ENCODE measurements around the gene GNG11.

The GNG11 gene

DNA sequence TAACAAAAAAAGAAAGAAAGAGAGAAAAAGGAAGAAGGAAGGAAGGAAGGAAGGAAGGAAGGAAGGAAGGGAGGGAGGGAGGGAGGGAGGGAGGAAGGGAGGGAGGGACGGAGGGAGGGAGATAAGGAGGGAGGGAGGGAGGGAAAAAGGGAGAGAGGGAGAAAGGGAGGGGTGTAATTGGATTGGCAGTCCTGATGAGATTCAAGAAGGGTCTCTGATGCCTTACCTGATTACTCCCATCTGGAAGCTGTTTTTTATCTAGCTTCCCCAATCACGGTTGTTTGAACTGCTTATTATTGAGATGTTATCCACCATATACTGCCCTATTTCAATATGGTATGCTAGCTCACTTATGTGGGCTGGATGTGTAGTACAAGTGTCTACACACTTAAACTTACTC lies 27.3 kb downstream of the GNG11 start:
- Histone ChIP-seq H3K36me3 (ENCODE audit: control insufficient read depth in 2 of 2, insufficient read depth in 2 of 2, low read length in 2 of 2) (no peaks in the 10 kb centered on the region), H3K9me3 (ENCODE audit: control insufficient read depth in 2 of 2, low read length in 2 of 2) (no peaks in the 10 kb centered on the region), H3K27me3 (ENCODE audit: control insufficient read depth in 1 of 2, insufficient read depth in 2 of 2, low read length in 2 of 2) (no peaks in the 10 kb centered on the region), H3K27ac (ENCODE audit: low read length) (no peak overlapping the region), H3K9ac (ENCODE audit: low read length in 2 of 2) (no peak overlapping the region), H3K4me3 (ENCODE audit: low read length in 2 of 2) (no peak overlapping the region), H3K4me1 (ENCODE audit: control insufficient read depth, insufficient read depth, low read length) (no peaks in the 10 kb centered on the region)

GRCh38 chr7:93949423-93949822 lies 27.9 kb downstream of the GNG11 start:
- no peaks in the 10 kb centered on the region for H3K9me3 ChIP-seq (ENCODE audit: control insufficient read depth in 2 of 2, low read length in 2 of 2)
- no peak overlapping the region for H3K9ac ChIP-seq (ENCODE audit: low read length in 2 of 2)
- no peak overlapping the region for H3K4me3 ChIP-seq (ENCODE audit: low read length in 2 of 2)
- H3K4me1 ChIP-seq (ENCODE audit: control insufficient read depth, insufficient read depth, low read length) = no peaks in the 10 kb centered on the region
- no peaks in the 10 kb centered on the region for H3K27me3 ChIP-seq (ENCODE audit: control insufficient read depth in 1 of 2, insufficient read depth in 2 of 2, low read length in 2 of 2)
- H3K27ac ChIP-seq (ENCODE audit: low read length) = no peak overlapping the region
- H3K36me3 ChIP-seq (ENCODE audit: control insufficient read depth in 2 of 2, insufficient read depth in 2 of 2, low read length in 2 of 2) = no peaks in the 10 kb centered on the region

DNA sequence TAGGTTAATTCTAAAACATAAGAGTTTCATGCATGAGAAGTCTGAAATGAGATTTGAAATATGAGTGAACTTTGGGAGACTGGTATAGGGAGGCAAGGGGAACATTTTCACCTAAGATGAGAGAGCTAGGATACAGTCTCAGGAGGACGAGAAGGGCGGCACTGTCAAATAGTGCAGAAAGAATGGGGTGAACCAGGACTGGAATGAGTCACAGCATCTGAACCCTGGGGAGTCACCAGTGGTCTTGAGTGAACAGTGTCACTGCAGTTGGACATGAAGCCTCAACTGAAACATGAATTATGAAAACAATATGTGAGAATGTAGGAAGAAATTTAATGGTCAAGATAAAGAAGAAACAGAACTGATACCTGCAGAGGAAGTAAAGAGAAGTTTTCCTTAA lies 33.8 kb downstream of the GNG11 start:
- Histone ChIP-seq H3K27ac (ENCODE audit: low read length) (no peak overlapping the region), H3K36me3 (ENCODE audit: control insufficient read depth in 2 of 2, insufficient read depth in 2 of 2, low read length in 2 of 2) (no peaks in the 10 kb centered on the region), H3K4me1 (ENCODE audit: control insufficient read depth, insufficient read depth, low read length) (no peaks in the 10 kb centered on the region), H3K9ac (ENCODE audit: low read length in 2 of 2) (no peak overlapping the region), H3K27me3 (ENCODE audit: control insufficient read depth in 1 of 2, insufficient read depth in 2 of 2, low read length in 2 of 2) (no peaks in the 10 kb centered on the region), H3K4me3 (ENCODE audit: low read length in 2 of 2) (no peak overlapping the region), H3K9me3 (ENCODE audit: control insufficient read depth in 2 of 2, low read length in 2 of 2) (no peaks in the 10 kb centered on the region)

- Histone ChIP-seq H3K9ac (ENCODE audit: low read length in 2 of 2) (no peak overlapping the region), H3K27me3 (ENCODE audit: control insufficient read depth in 1 of 2, insufficient read depth in 2 of 2, low read length in 2 of 2) (no peaks in the 10 kb centered on the region), H3K4me1 (ENCODE audit: control insufficient read depth, insufficient read depth, low read length) (no peaks in the 10 kb centered on the region), H3K9me3 (ENCODE audit: control insufficient read depth in 2 of 2, low read length in 2 of 2) (no peaks in the 10 kb centered on the region), H3K4me3 (ENCODE audit: low read length in 2 of 2) (no peak overlapping the region), H3K27ac (ENCODE audit: low read length) (no peak overlapping the region), H3K36me3 (ENCODE audit: control insufficient read depth in 2 of 2, insufficient read depth in 2 of 2, low read length in 2 of 2) (no peaks in the 10 kb centered on the region)
Measured at GRCh38 chr7:93957767-93958166, 36.2 kb downstream of the GNG11 start.

GRCh38 chr7:93958216-93958615 lies 36.7 kb downstream of the GNG11 start:
- Histone ChIP-seq H3K36me3 (ENCODE audit: control insufficient read depth in 2 of 2, insufficient read depth in 2 of 2, low read length in 2 of 2) (no peaks in the 10 kb centered on the region), H3K9ac (ENCODE audit: low read length in 2 of 2) (no peak overlapping the region), H3K9me3 (ENCODE audit: control insufficient read depth in 2 of 2, low read length in 2 of 2) (no peaks in the 10 kb centered on the region), H3K4me3 (ENCODE audit: low read length in 2 of 2) (no peak overlapping the region), H3K27ac (ENCODE audit: low read length) (no peak overlapping the region), H3K4me1 (ENCODE audit: control insufficient read depth, insufficient read depth, low read length) (no peaks in the 10 kb centered on the region), H3K27me3 (ENCODE audit: control insufficient read depth in 1 of 2, insufficient read depth in 2 of 2, low read length in 2 of 2) (no peaks in the 10 kb centered on the region)

DNA sequence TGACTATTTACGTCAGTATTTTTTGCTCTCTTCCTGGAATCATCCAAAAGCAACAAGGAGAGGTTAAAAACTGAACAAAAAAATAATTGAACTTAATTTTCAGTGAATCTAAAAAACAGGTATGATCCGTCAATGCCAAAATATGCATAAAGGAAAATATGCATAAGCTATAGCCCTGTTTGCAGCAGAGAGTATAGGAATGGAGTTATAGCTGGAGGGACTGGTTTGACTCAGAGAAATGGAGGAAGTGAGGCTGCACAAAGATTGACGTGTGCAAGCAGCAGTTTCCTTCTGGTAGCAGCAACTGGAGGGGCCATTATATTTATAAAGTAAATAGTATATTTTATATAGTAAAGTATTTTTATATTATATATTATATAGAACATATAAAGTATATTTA lies 37.1 kb downstream of the GNG11 start:
- H3K9ac ChIP-seq (ENCODE audit: low read length in 2 of 2) = no peak overlapping the region
- H3K27ac ChIP-seq (ENCODE audit: low read length) = no peak overlapping the region
- no peaks in the 10 kb centered on the region for H3K36me3 ChIP-seq (ENCODE audit: control insufficient read depth in 2 of 2, insufficient read depth in 2 of 2, low read length in 2 of 2)
- no peaks in the 10 kb centered on the region for H3K9me3 ChIP-seq (ENCODE audit: control insufficient read depth in 2 of 2, low read length in 2 of 2)
- no peak overlapping the region for H3K4me3 ChIP-seq (ENCODE audit: low read length in 2 of 2)
- H3K27me3 ChIP-seq (ENCODE audit: control insufficient read depth in 1 of 2, insufficient read depth in 2 of 2, low read length in 2 of 2) = no peaks in the 10 kb centered on the region
- no peaks in the 10 kb centered on the region for H3K4me1 ChIP-seq (ENCODE audit: control insufficient read depth, insufficient read depth, low read length)

GRCh38 chr7:93960986-93961385 lies 39.5 kb downstream of the GNG11 start:
- no peaks in the 10 kb centered on the region for H3K27me3 ChIP-seq (ENCODE audit: control insufficient read depth in 1 of 2, insufficient read depth in 2 of 2, low read length in 2 of 2)
- H3K4me1 ChIP-seq (ENCODE audit: control insufficient read depth, insufficient read depth, low read length) = no peaks in the 10 kb centered on the region
- H3K9me3 ChIP-seq (ENCODE audit: control insufficient read depth in 2 of 2, low read length in 2 of 2) = no peaks in the 10 kb centered on the region
- H3K4me3 ChIP-seq (ENCODE audit: low read length in 2 of 2) = no peak overlapping the region
- no peak overlapping the region for H3K9ac ChIP-seq (ENCODE audit: low read length in 2 of 2)
- no peak overlapping the region for H3K27ac ChIP-seq (ENCODE audit: low read length)
- H3K36me3 ChIP-seq (ENCODE audit: control insufficient read depth in 2 of 2, insufficient read depth in 2 of 2, low read length in 2 of 2) = no peaks in the 10 kb centered on the region

- Histone ChIP-seq H3K27ac (ENCODE audit: low read length) (no peak overlapping the region), H3K36me3 (ENCODE audit: control insufficient read depth in 2 of 2, insufficient read depth in 2 of 2, low read length in 2 of 2) (no peaks in the 10 kb centered on the region), H3K9me3 (ENCODE audit: control insufficient read depth in 2 of 2, low read length in 2 of 2) (no peaks in the 10 kb centered on the region), H3K4me3 (ENCODE audit: low read length in 2 of 2) (no peak overlapping the region), H3K27me3 (ENCODE audit: control insufficient read depth in 1 of 2, insufficient read depth in 2 of 2, low read length in 2 of 2) (no peaks in the 10 kb centered on the region), H3K4me1 (ENCODE audit: control insufficient read depth, insufficient read depth, low read length) (no peaks in the 10 kb centered on the region), H3K9ac (ENCODE audit: low read length in 2 of 2) (no peak overlapping the region)
Measured at GRCh38 chr7:93964262-93964661, 42.7 kb downstream of the GNG11 start.

- no peaks in the 10 kb centered on the region for H3K27me3 ChIP-seq (ENCODE audit: control insufficient read depth in 1 of 2, insufficient read depth in 2 of 2, low read length in 2 of 2)
- no peaks in the 10 kb centered on the region for H3K4me1 ChIP-seq (ENCODE audit: control insufficient read depth, insufficient read depth, low read length)
- no peaks in the 10 kb centered on the region for H3K9me3 ChIP-seq (ENCODE audit: control insufficient read depth in 2 of 2, low read length in 2 of 2)
- H3K4me3 ChIP-seq (ENCODE audit: low read length in 2 of 2) = no peak overlapping the region
- H3K9ac ChIP-seq (ENCODE audit: low read length in 2 of 2) = no peak overlapping the region
- no peaks in the 10 kb centered on the region for H3K36me3 ChIP-seq (ENCODE audit: control insufficient read depth in 2 of 2, insufficient read depth in 2 of 2, low read length in 2 of 2)
- H3K27ac ChIP-seq (ENCODE audit: low read length) = no peak overlapping the region
Measured at GRCh38 chr7:93964813-93965212, 43.3 kb downstream of the GNG11 start.

DNA sequence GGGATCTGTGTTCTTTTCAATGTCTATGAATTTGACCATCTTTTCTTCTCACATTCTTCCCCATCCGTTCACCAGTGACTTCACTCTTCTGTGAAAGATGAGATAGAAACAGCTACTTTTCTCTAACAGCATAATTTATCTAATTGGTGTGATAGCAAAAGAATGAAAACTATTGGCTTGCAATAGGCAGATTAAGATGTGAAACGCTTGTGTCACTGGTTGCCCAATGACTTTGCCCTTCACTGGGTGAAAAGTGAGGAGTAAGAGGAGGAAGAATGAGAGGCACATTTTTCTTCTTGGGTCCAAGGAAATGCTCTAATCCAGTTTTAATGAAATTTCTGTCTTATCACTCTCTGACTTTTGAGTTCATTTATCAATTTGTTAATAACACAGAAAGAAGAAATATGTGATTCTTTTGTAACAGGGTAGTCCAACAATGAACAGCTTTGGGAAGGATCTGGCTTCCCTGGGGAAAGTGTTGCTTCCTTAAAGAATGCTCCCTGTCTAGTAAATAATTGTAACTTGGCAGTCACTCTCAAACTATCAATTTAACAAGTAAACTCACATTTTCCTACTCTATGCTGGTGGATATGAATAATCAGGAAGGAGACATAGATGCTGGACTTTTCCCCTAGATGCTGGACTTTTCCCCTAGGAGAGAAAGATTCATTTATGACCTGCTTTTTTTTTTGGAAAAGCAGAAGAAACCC lies 47.5 kb downstream of the GNG11 start:
- no peak overlapping the region for H3K9ac ChIP-seq (ENCODE audit: low read length in 2 of 2)
- no peaks in the 10 kb centered on the region for H3K36me3 ChIP-seq (ENCODE audit: control insufficient read depth in 2 of 2, insufficient read depth in 2 of 2, low read length in 2 of 2)
- no peaks in the 10 kb centered on the region for H3K4me1 ChIP-seq (ENCODE audit: control insufficient read depth, insufficient read depth, low read length)

DNA sequence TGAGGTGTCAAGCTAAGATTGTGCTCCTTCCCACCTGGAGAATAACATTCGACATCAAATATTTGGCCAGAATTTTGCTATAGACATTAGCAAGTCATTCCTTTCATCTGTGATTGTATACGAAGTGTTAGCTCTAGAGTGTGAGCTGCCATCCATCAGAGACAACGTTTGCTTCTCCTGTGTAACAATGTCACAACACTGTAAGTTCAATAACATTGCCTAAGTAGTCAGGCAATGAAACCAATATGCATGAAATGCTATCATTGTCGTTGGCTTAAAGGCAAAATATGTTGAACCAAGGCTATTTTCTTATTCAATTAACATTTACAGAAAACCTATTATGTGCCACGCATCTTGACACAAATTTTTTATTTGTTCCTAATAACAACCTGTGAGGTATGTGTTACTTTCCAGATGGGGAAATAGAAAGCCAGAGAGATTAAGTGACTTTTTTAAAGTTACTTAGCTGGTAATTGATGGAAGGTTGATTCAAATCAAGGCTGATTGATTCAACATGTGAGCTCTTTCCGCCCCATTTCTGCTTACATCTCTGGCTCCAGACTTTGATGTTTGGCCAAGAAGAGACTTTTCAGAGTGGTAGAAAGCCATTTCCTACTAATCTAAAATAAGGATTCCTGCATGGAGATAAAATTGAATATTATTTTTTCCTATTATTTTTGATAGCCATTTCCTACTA lies 50.6 kb downstream of the GNG11 start:
- Histone ChIP-seq H3K9ac (ENCODE audit: low read length in 2 of 2) (no peak overlapping the region), H3K36me3 (ENCODE audit: control insufficient read depth in 2 of 2, insufficient read depth in 2 of 2, low read length in 2 of 2) (no peaks in the 10 kb centered on the region), H3K27ac (ENCODE audit: low read length) (no peak overlapping the region), H3K27me3 (ENCODE audit: control insufficient read depth in 1 of 2, insufficient read depth in 2 of 2, low read length in 2 of 2) (no peaks in the 10 kb centered on the region), H3K9me3 (ENCODE audit: control insufficient read depth in 2 of 2, low read length in 2 of 2) (no peaks in the 10 kb centered on the region), H3K4me1 (ENCODE audit: control insufficient read depth, insufficient read depth, low read length) (no peaks in the 10 kb centered on the region), H3K4me3 (ENCODE audit: low read length in 2 of 2) (no peak overlapping the region)

More for the DNA sequence above, 47.5 kb downstream of the GNG11 start:
- Histone ChIP-seq H3K27ac (ENCODE audit: low read length) (no peak overlapping the region), H3K9me3 (ENCODE audit: control insufficient read depth in 2 of 2, low read length in 2 of 2) (no peaks in the 10 kb centered on the region), H3K4me3 (ENCODE audit: low read length in 2 of 2) (no peak overlapping the region), H3K27me3 (ENCODE audit: control insufficient read depth in 1 of 2, insufficient read depth in 2 of 2, low read length in 2 of 2) (no peaks in the 10 kb centered on the region)

Measured in stomach smooth muscle (tissue), 2 donors.